Fibroblast of lung (primary cell): ENCODE measurements around the gene FANCE.

ENCODE experiments used
- EZH2 ChIP-seq: IDR thresholded peaks from 2 replicates; pipeline ENCODE4 v1.5.1; 2012; ENCODE audit warnings: low read length, control low read depth, mild to moderate bottlenecking; ENCODE audit errors: missing control alignments
- TF ChIP-seq, protein P1 (sequence below), 2 donors: IDR thresholded peaks in 1 of 2; conservative IDR thresholded peaks in 1 of 2; 1 replicate in 1 of 2; 2 replicates in 1 of 2; pipeline ENCODE4 v1.5.1; 2011 to 2012; ENCODE audit warnings: low read length in 2 of 2, control low read depth in 1 of 2, inconsistent platforms in 1 of 2, low read depth in 1 of 2, mild to moderate bottlenecking in 1 of 2

DNA sequence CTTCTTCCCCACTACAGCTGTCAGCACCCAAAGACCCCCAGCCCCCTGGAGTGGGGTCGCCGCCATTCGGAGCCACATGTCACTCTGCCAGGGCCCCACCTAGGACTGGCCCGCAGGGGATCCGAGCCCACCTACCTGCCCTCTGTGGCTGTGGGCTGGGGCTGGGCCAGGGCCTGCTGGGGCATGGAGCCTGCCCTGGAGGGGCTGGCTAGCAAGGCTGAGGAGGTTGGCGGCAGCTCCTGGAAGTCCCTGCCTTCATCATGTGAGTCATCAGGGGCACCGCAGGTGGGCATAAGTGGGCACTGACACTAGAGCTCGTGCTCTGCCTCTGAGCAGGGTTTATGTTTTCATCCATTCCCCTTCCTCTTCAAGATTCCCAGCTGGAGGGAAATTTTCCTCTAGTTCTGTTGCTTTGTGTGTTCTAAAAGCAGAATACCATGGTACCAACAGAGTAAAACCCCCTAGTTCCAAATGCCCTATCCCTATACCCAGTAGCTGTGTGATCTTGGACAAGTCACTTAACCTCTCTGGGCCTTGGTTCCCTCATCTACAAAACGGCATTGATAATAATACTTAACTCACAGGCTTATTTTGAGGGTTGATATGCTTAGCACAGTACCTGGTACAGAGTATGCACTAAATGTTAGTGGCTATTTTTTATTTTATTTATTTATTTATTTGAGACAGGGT is 8.7 kb upstream of the FANCE start:
- no peak for TF ChIP-seq EZH2
- TF ChIP-seq, protein P1, sequence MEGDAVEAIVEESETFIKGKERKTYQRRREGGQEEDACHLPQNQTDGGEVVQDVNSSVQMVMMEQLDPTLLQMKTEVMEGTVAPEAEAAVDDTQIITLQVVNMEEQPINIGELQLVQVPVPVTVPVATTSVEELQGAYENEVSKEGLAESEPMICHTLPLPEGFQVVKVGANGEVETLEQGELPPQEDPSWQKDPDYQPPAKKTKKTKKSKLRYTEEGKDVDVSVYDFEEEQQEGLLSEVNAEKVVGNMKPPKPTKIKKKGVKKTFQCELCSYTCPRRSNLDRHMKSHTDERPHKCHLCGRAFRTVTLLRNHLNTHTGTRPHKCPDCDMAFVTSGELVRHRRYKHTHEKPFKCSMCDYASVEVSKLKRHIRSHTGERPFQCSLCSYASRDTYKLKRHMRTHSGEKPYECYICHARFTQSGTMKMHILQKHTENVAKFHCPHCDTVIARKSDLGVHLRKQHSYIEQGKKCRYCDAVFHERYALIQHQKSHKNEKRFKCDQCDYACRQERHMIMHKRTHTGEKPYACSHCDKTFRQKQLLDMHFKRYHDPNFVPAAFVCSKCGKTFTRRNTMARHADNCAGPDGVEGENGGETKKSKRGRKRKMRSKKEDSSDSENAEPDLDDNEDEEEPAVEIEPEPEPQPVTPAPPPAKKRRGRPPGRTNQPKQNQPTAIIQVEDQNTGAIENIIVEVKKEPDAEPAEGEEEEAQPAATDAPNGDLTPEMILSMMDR (conservative IDR thresholded peaks at IDR 0.05 in 1 of 2, IDR thresholded peaks at IDR 0.05 in 1 of 2; ENCODE audit: low read depth in 1 of 2, low read length in 2 of 2): no peak
